Type B pancreatic cell (in vitro differentiated cells): ENCODE data around the gene SETDB1. TPM values are rescaled to one million over a fixed set of nuclear protein-coding genes. Genes with fewer than 3 reads are reported as not detected.

Source experiments
- DNase-seq: peaks from one replicate; pipeline ENCODE4 v3.0.0; 2021; ENCODE audit warnings: mixed read lengths; ENCODE audit not compliant: unreplicated experiment; ENCODE audit errors: extremely low spot score
- H3K27ac Mint-ChIP-seq: 2 replicates; pipeline ENCODE4 v1.8.0; 2021; ENCODE audit warnings: mild to moderate bottlenecking, mixed read lengths
- H3K27me3 Mint-ChIP-seq: 2 replicates; pipeline ENCODE4 v1.8.0; 2021; ENCODE audit warnings: mixed read lengths
- H3K36me3 Mint-ChIP-seq: 2 replicates; pipeline ENCODE4 v1.8.0; 2021; ENCODE audit warnings: mixed read lengths
- H3K4me1 Mint-ChIP-seq: one replicate; pipeline ENCODE4 v1.8.0; 2021; ENCODE audit warnings: mixed read lengths; ENCODE audit not compliant: unreplicated experiment
- H3K4me3 Mint-ChIP-seq: 2 replicates; pipeline ENCODE4 v1.8.0; 2021; ENCODE audit warnings: mild to moderate bottlenecking, mixed read lengths
- H3K9me3 Mint-ChIP-seq: 2 replicates; pipeline ENCODE4 v1.8.0; 2021; ENCODE audit warnings: mixed read lengths
- total RNA-seq: library from RNA; stranded (reverse); gene quantifications from 2 replicates; pipeline ENCODE4 v1.2.1, GENCODE V29; 2021; ENCODE audit warnings: low replicate concordance
- TF ChIP-seq, protein P1 (sequence below): fragments of 200-600 bp; sonication (generic); conservative IDR thresholded peaks from 2 replicates; pipeline ENCODE4 v1.5.0; 2021; ENCODE audit warnings: antibody characterized with exemption, mild to moderate bottlenecking

The SETDB1 gene
- total RNA-seq, 1 donor from 2014 or later: 73.8 TPM

GRCh38 chr1:151012684-151013471, 86.7 kb downstream of the SETDB1 start:
- no peak for DNase-seq
- Mint-ChIP-seq H3K4me3 (peak overlapping the region; percentile 54), H3K36me3 (peaks cover 3% of the 10 kb centered on the region), H3K4me1 (peaks cover 33% of the 10 kb centered on the region), H3K9me3 (no peaks in the 10 kb centered on the region), H3K27ac (peak overlapping the region; percentile 75), H3K27me3 (no peaks in the 10 kb centered on the region)
- TF ChIP-seq, protein P1, sequence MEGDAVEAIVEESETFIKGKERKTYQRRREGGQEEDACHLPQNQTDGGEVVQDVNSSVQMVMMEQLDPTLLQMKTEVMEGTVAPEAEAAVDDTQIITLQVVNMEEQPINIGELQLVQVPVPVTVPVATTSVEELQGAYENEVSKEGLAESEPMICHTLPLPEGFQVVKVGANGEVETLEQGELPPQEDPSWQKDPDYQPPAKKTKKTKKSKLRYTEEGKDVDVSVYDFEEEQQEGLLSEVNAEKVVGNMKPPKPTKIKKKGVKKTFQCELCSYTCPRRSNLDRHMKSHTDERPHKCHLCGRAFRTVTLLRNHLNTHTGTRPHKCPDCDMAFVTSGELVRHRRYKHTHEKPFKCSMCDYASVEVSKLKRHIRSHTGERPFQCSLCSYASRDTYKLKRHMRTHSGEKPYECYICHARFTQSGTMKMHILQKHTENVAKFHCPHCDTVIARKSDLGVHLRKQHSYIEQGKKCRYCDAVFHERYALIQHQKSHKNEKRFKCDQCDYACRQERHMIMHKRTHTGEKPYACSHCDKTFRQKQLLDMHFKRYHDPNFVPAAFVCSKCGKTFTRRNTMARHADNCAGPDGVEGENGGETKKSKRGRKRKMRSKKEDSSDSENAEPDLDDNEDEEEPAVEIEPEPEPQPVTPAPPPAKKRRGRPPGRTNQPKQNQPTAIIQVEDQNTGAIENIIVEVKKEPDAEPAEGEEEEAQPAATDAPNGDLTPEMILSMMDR: no peak

DNA sequence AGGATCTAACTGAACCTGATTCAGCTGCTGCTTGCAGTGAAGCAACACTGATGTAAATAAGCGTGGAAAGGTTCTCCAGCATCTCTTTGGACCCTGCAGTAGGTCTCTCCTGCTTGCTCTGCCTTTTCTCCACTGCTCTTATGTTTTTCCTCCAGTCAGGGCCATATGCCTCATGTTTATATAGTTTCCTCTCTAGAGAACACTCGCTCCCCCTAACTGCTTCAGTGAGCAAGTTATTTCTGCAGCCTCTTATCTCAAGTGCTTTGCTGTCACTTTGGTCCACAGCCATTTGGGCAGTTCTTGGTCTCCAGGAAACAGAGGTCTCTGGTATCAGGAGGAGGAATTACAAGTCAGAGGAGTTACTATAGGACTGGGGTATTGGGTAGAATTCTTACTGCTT, 87.4 kb downstream of the SETDB1 start:
- Mint-ChIP-seq H3K27ac (peak overlapping the region; percentile 75), H3K4me1 (peaks cover 30% of the 10 kb centered on the region), H3K36me3 (peaks cover 7% of the 10 kb centered on the region), H3K9me3 (no peaks in the 10 kb centered on the region), H3K4me3 (peak overlapping the region; percentile 54), H3K27me3 (no peaks in the 10 kb centered on the region)
- no peak for DNase-seq
- TF ChIP-seq, protein P1: no peak

Other genes with a start within 250 kb of the SETDB1 start
- gene GOLPH3L, start 229.2 kb upstream of the SETDB1 start, total RNA-seq: 30.9 and 40.5 TPM in 2 replicates
- not detected in 2 replicates for gene HORMAD1, start 205.5 kb upstream of the SETDB1 start, total RNA-seq
- gene CTSS, start 160.6 kb upstream of the SETDB1 start, total RNA-seq: 7.7 and 18.1 TPM in 2 replicates
- gene CTSK, start 118.1 kb upstream of the SETDB1 start, total RNA-seq: 4.1 and 16.7 TPM in 2 replicates
- 30.1 and 36.1 TPM in 2 replicates for gene ARNT, start 49.8 kb upstream of the SETDB1 start, total RNA-seq
- not detected in 2 replicates for gene CTXND2, start 39.2 kb upstream of the SETDB1 start, total RNA-seq
- 129 and 181 TPM in 2 replicates for gene CERS2, start 48.5 kb downstream of the SETDB1 start, total RNA-seq
- 5.8 and 9.5 TPM in 2 replicates for gene ANXA9, start 55.9 kb downstream of the SETDB1 start, total RNA-seq
- 28.5 and 38.8 TPM in 2 replicates for gene MINDY1, start 80.5 kb downstream of the SETDB1 start, total RNA-seq
- gene PRUNE1, start 82.1 kb downstream of the SETDB1 start, total RNA-seq: 16.3 and 20.4 TPM in 2 replicates
- gene BNIPL, start 110.2 kb downstream of the SETDB1 start, total RNA-seq: 27.7 and 70.3 TPM in 2 replicates
- gene C1orf56, start 121.4 kb downstream of the SETDB1 start, total RNA-seq: 4.7 and 8.6 TPM in 2 replicates
- 109 and 176 TPM in 2 replicates for gene CDC42SE1, start 133.3 kb downstream of the SETDB1 start, total RNA-seq
- gene MLLT11, start 134.0 kb downstream of the SETDB1 start, total RNA-seq: 9.0 and 17.0 TPM in 2 replicates
- gene GABPB2, start 144.4 kb downstream of the SETDB1 start, total RNA-seq: 13.6 and 14.3 TPM in 2 replicates
- gene SEMA6C, start 220.3 kb downstream of the SETDB1 start, total RNA-seq: 10.6 and 37.1 TPM in 2 replicates
- gene TNFAIP8L2, start 230.3 kb downstream of the SETDB1 start, total RNA-seq: not detected in 2 replicates
- 8.9 and 12.3 TPM in 2 replicates for gene LYSMD1, start 239.5 kb downstream of the SETDB1 start, total RNA-seq
- 39.3 and 42.1 TPM in 2 replicates for gene SCNM1, start 239.8 kb downstream of the SETDB1 start, total RNA-seq
- 1.9 TPM in 2 replicates for gene TMOD4, start 249.6 kb downstream of the SETDB1 start, total RNA-seq